ENCODE data around the gene BRD9. TPM values are rescaled to one million over a fixed set of nuclear protein-coding genes. Genes with fewer than 3 reads are reported as not detected.

Gene BRD9
- total RNA-seq, 1 donor from 2014 or later: 47.4 TPM

GRCh38 chr5:816176-816575 is 76.4 kb downstream of the BRD9 start:
- intact Hi-C loops (cut with DNase I): no loop called here
- TF ChIP-seq POLR2A (IDR thresholded peaks at IDR 0.05): no peak
- TF ChIP-seq POLR2AphosphoS5 (IDR thresholded peaks at IDR 0.05; ENCODE audit: insufficient read depth in 1 of 2, low read depth in 1 of 2): no peak
- TF ChIP-seq CTCF (IDR thresholded peaks at IDR 0.05): no peak
- no peaks in the 10 kb centered on the region for H3K4me1 ChIP-seq
- no peak overlapping the region for H3K27ac ChIP-seq
- no peak for DNase-seq (ENCODE audit: extremely low spot score in 2 of 2)
- H3K9me3 ChIP-seq: peaks cover 7% of the 10 kb centered on the region
- no peaks in the 10 kb centered on the region for H3K36me3 ChIP-seq
- no peak overlapping the region for H3K4me3 ChIP-seq
- no peaks in the 10 kb centered on the region for H3K27me3 ChIP-seq

GRCh38 chr5:815449-815848 is 77.2 kb downstream of the BRD9 start:
- H3K4me3 ChIP-seq: no peak overlapping the region
- no peaks in the 10 kb centered on the region for H3K36me3 ChIP-seq
- no peaks in the 10 kb centered on the region for H3K27me3 ChIP-seq
- H3K27ac ChIP-seq: no peak overlapping the region
- H3K4me1 ChIP-seq: no peaks in the 10 kb centered on the region
- intact Hi-C loops (cut with DNase I): no loop called here
- TF ChIP-seq CTCF (IDR thresholded peaks at IDR 0.05) (no peak), POLR2AphosphoS5 (IDR thresholded peaks at IDR 0.05; ENCODE audit: insufficient read depth in 1 of 2, low read depth in 1 of 2) (no peak), POLR2A (IDR thresholded peaks at IDR 0.05) (no peak)
- peaks cover 7% of the 10 kb centered on the region for H3K9me3 ChIP-seq
- DNase-seq (ENCODE audit: extremely low spot score in 2 of 2): no peak

Other genes starting within 250 kb of the BRD9 start
- 4.7 TPM for gene TPPP, start 199.4 kb downstream of the BRD9 start, total RNA-seq
- 2.7 TPM for gene ZDHHC11B, start 108.1 kb downstream of the BRD9 start, total RNA-seq
- gene ZDHHC11, start 41.8 kb downstream of the BRD9 start, total RNA-seq: 5.6 TPM
- 3.7 TPM for gene TRIP13, start 83 bp upstream of the BRD9 start, total RNA-seq
- gene NKD2, start 116.0 kb upstream of the BRD9 start, total RNA-seq: 2.0 TPM
- gene SLC12A7, start 219.3 kb upstream of the BRD9 start, total RNA-seq: 21.6 TPM

Measured in vagina (tissue), 2 donors.